Peyer's patch (tissue), 4 donors: ENCODE results near the gene SDHA.

Experiments used
- CTCF ChIP-seq, 6 experiments: fragments of 450-650 bp in 4 of 6; fragments of 200-600 bp in 2 of 6; sonication (generic) in 1 of 6; IDR thresholded peaks; one replicate each; pipeline ENCODE4 v1.5.1; 2017 to 2019; ENCODE audit warnings: antibody characterized with exemption in 6 of 6, mild to moderate bottlenecking in 3 of 6, moderate library complexity in 1 of 6
- POLR2A ChIP-seq, 2 donors: fragments of 450-650 bp; IDR thresholded peaks; one replicate each; pipeline ENCODE4 v1.5.1; 2017; ENCODE audit warnings: antibody characterized with exemption in 2 of 2, mild to moderate bottlenecking in 2 of 2, moderate library complexity in 2 of 2

DNA sequence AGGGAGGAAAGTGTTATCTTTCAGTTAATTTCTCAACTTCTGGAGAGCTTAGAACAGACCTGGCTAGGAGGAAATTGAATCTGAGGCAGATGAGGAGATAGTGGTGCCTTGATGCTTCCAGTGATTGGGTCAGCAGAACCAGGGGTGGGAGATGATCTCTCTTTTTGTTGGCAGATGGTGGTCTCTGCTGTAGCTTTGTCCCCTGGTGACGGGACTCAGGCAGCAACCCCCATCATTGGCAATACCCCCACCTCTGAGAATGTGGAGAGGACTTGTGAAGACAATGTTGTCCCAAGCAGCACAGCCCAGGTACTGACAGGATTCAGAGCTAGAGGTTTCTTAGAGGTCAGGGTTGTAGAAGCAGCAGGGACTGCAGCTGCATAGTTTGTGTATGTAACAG lies 49.6 kb downstream of the SDHA start:
- TF ChIP-seq CTCF (IDR thresholded peaks at IDR 0.05), result no peak
- no peak for TF ChIP-seq POLR2A (IDR thresholded peaks at IDR 0.05)
